HG03108 (cell line): ENCODE measurements around the gene AGPAT3.

ENCODE experiments used
- ATAC-seq: cut with Tn5 transposase; IDR thresholded peaks from one replicate; pipeline ENCODE4 v1.9.1; 2021; ENCODE audit warnings: moderate library complexity; ENCODE audit not compliant: unreplicated experiment

AGPAT3 gene

DNA sequence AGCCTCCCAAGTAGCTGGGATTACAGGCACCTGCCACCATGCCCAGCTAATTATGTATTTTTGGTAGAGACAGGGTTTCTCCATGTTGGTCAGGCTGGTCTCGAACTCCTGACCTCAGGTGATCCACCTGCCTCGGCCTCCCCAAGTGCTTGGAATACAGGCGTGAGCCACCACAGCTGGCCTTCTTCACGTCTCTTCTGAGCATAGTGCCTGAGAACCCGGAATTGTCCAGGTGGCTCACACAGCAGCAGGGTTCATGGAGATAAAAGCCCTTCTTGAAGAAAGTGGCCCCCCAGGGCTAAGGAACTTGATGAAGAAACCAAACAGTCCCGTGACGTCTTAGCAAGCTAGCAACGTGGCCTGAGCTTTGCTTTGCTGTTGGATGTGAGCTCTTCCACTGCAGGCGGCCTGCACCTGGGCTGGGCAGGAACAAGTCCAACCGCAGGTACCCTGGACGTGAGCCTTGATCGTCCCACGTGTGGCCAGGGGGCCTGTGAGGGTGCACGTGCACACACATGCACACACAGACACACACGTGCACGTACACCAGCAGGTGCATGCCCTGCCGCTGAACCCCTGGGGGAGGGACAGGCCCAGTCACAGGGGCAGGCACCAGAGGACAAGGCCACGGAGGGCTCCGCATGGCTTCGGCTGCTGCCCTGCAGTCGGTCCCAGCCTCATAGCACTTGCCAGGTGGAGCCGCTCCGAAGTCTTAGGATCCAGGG lies 123.6 kb downstream of the AGPAT3 start:
- ATAC-seq = no peak

DNA sequence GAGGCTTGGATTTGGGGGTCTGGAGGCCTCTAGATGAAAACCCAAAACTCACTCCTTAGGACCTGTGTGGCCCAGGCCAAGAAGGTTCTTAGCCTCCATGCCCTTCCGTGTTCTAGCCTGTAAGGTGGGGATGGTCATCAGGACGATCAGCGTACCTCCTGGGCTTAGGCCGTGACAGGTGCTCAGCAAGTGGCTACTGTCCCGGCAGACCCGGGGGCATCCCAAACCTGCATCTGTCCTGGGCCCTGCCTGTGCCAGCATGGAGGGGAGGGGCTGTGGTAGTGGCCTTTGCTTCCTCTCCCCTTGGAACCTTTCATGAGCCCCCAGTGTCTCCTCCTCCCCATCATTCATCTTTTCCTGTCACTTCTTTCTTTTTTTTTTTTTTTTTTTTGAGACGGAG lies 124.4 kb downstream of the AGPAT3 start:
- no peak for ATAC-seq

DNA sequence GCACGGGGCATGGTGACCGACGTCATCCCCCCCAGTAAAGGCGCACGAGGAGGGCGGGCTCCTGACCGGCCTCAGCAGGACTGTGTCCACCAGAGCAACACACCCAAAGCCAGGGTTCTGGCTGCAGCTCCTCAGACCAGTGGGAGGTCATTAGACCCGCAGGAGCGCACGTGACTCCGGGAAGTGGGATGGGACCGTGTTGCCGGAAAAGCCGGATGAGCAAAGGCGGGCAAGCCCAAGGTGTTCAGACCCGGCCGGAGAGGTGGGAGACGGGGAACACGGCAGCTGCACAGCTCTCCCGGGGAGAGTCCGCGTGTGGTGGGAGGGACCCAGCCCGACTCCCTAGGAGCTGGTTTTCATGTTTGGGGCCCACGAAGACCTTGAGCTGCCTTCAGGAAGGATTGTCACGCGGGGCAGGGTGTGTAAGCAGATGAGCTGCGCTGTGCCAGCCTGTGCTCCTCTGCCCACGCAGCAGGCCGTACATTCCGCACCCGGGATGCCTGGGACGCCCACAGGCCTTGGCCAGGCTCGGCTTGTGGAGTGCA lies 126.5 kb downstream of the AGPAT3 start:
- no peak for ATAC-seq

DNA sequence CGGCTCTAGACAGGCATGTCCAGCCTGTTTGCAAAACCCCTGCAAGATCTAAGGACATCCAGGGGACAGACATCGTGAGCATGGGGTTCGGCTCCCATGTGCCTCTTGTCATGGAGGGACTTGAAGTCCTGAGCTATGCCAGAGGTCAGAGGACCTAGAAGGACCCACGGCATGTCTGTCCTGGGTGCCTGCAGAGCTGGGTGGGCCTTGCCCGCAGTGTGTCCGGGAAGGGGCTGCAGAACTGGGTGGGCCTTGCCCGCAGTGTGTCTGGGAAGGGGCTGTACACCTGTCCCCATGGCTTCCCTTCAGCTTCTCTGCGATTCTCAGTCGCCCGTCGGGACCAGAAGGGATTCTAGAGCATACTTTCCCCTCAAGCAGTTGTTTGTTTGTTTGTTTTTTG lies 127.1 kb downstream of the AGPAT3 start:
- no peak for ATAC-seq

DNA sequence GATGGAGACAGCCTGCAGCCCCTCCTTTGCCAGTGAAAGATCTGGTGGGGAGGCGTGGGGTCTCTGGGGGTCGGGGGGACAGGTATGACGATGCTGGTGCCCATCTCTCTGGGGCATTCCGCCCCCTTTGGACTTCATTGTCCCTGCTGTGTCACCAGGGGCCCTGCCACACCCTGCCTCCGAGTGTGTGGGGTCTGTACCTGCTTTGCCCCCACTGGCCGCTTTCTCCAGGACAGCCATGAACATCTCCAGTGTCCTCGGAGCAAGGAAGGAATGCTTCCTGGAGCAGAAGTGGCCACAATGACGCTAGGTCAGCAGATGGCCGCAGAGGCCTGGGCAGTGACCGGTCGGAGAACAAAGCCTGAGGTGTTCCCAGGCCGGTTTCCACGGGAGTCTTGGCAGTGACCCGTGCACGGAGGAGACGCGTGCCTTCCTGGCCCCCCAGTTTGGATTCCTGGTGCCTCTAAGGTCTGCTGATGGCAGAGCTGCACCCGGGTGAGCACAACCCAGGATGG lies 128.5 kb downstream of the AGPAT3 start:
- no peak for ATAC-seq

DNA sequence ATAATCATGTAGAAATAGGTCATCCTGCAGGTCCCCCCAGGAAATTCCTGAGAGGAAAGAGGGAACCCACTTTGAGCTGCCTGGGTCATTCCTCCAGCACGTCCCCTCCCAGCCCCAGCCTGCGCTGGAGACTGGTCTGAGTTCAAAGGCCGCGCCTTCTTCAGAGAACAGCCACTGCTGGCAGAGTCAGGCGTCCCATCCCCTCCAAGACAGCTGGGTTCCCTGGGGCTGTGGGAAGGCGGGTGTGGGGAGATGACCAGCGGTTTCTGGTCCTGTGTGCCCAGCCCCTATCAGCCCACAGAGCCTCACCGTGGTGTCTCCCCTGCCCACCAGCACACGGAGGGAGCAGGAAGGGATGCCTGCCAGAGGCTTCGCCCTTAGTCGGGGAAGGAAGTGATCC lies 129.1 kb downstream of the AGPAT3 start:
- ATAC-seq = no peak

DNA sequence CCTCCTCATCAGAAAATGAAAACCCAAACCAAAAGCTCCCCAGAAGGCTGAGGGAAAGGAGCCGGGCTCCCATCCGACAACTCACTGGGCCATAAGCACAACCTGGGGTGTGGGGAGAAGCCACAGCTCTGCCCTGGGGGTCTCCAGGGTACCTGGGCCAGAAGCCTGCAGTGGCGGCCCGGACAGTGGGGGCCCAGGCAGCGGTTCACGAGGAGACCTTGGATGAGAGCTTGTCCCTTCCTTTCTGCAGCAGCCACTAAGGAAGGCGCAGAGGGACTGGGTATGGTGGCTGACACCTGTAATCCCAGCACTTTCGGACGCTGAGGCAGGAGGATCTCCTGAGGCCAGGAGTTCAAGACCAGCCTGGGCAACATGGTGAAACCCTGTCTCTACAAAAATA lies 129.6 kb downstream of the AGPAT3 start:
- no peak for ATAC-seq

DNA sequence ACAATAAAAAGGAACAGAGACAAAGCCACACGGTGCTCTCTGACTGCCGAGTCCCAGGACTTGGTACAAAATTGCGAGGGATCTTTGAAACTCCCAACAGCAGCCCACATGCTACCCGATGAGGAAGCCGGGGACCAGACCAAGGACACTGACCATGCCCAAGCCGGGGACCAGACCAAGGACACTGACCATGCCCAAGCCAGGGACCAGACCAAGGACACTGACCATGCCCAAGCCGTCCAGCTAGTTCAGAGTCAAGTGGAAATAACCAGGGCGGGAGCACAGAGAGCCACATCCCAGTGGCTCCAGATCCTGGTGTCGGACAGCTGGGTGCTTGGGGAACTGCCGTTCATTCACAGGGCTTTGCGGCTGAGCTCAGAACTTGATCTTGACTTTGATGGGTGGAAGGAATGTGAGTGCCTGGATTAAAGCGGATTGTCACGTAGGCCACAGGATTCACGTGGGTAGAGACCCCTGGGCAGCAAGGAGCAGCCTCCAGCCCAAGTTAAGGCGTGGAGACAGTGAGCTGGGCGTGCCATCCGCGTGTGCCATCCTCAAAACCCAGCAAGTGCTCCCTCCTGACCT lies 130.6 kb downstream of the AGPAT3 start:
- no peak for ATAC-seq

DNA sequence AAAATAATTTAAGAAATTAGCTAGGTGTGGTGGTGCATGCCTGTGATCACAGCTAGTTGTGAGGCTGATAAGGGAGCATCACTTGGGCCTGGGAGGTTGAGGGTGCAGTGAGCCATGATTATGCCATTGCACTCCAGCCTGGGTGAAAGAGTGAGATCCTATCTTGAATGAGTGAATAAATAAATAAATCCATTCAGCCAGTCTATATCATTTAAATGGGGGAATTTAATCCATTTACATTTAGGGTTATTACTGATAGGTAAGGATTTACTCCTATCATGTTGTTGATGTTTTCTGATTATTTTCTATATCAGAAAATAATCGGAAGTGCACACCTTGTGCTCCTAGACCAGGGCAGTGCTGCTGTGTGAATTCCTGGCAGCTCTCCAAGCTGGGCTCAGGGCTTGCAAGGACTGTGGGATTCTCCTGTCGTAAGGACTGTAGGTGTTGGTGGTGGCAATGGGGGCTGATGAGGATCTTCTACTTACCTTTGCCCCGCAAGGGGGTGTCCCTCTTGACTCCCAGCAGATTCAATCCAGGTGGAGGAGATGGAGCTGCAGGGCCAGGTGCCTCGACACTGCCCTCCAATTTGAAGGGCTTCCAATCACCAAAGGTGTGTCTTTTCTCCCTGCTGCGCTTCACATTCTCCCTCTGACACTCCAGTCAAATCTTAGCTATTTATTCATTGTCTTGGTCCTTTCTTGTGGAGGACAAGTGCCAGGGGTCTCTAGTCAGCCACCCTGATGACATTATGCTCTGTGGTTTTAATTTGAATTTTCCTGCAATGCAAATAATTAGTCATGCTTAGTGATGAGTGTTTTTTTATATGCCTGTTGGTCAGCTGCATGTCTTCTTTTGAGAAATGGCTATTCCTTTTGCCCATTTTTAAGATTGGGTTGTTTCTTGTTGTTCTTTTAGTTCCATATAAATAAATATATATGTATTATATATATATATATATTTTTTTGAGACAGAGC lies 133.0 kb downstream of the AGPAT3 start:
- ATAC-seq = no peak

DNA sequence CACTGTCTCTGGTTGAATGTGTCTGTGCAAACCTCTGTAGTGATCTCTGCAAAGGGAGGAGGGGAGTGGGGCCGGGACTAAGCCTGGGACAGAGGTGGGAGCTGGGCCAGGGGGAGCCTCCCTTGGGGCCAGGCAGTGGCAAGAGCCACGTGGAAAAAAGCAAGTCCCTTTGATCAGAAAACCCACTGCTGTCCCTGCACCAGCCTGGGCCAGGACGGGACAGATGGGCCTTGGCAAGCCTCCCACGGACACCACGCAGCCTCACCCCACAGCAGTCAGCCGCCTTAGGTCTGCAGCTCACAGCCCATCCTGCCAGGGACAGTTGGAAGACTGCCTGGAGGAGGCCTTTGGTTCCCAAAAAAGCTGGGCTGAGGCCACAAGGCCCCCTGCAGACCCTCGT lies 135.3 kb downstream of the AGPAT3 start:
- ATAC-seq = no peak

DNA sequence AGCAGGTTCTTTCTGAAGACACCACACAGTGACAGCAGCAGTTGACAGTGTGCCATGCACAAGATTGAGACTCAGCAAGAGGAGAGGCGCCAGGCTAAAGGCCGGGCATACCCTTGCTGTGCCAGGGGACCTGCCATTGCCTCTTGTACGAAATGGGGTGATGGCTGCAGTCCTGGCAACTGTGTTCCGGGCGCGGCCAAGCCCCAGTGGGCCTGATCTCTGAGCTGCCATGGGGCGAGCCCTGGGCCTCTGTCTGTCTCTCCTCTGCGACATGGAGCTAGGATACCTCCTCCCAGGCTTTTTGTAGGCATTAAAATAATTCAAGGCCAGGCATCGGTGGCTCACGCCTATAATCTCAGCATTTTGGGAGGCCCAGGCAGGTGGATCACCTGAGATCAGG lies 137.5 kb downstream of the AGPAT3 start:
- no peak for ATAC-seq

DNA sequence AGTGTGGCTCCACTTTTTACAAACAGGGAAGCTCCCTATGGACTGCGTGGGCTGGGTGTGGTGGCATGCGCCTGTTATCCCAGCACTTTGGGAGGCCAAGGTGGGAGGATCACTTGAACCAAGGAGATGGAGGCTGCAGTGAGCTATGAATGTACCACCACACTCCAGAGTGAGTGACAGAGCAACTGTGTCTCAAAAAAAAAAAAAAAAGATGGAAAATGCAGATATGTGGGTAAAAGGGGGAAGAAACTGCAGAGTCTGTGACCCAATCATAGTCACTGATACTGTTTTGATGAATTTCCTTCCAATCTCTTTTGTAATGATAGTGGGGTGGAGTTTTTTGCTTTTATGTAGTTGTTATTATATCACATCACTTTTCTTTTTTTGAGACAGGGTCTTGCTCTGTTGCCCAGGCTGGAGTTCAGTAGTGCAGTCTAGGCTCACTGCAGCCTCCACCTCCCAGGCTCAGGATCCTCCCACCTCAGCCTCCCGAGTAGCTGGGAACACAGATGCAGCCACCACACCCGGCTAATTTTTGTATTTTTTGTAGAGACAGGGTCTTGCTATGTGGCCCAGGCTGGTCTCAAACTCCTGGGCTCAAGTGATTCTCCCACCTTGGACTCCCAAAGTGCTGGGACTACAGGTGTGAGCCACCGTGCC lies 138.4 kb downstream of the AGPAT3 start:
- no peak for ATAC-seq

DNA sequence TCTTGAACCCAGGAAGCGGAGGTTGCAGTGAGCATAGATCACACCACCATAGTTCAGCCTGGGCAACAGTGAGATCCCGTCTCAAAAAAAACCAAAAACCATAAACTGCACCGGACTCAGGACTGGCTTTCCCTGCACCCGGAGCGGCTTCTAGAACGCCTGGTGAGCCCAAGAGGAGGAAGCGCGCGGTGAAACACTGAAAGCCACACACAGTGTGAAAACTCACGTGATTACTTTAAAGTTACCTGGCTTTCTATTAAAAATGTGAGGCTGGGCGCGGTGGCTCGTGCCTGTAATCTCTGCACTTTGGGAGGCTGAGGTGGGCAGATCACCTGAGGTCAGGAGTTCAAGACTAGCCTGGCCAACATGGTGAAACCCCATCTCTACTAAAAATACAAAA lies 140.0 kb downstream of the AGPAT3 start:
- ATAC-seq = no peak

DNA sequence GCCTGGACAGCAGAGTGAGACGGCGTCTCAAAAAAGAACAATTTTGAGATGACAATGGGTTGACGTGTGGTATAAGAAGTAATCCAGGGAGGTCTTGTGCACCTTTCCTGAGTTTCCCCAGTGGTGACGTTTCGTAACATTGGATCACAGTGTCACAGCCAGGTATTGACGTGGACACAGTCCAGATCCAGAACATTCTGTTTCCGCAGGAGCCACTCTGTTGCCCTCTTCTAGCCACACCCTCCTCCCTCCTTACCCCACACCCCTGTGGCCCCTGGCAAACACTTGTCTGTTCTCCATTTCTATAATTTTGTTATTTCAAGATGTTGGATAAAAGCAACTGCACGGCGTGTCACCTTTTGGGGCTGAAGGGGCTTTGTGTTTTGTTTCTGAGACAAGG lies 140.6 kb downstream of the AGPAT3 start:
- ATAC-seq = no peak

DNA sequence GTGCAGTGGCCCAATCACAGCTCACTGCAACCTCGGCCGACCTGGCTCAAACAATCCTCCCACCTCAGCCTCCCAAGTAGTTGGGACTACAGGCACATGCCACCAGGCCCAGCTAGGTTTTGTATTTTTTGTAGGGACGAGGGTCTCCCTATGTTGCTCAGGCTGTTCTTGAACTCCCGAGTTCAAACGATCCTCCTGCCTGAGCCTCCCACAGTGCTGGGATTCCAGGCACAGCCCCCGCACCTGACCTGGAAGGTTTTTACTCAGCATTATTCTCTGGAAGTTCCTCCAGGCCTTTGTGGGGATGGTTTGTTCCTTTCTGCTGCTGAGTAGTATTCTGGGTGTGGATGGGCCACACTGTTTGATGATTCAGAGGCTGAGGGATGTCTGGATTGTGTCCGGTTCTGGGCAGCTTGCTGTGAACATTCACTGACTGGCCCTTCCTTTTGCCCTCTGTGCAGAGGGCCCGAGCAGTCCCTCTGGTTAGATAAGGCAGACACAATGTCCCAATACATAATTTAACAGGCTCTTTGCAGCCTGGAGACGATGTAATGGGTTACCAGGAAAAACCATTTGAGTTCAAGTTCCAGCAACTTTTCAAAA lies 141.1 kb downstream of the AGPAT3 start:
- no peak for ATAC-seq

DNA sequence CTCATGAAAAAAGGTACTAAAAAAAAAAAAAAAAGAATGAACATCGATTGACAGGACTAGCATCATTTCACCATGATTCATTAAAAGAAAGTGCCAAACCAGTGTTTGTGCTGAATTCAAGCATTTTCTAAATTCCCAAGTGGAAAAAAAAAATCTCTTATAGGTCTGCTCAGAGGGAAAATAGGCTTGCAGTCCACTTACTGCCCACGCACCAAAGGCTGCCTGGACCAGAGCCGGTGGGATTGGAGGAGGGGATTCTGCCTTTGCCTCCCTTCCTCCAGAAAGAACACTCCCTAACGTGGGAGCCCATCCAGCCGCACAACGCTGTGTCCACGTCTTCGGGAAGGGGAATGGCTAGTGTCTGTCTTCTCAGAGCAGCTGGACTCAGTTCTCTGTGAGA lies 141.6 kb downstream of the AGPAT3 start:
- ATAC-seq = no peak

DNA sequence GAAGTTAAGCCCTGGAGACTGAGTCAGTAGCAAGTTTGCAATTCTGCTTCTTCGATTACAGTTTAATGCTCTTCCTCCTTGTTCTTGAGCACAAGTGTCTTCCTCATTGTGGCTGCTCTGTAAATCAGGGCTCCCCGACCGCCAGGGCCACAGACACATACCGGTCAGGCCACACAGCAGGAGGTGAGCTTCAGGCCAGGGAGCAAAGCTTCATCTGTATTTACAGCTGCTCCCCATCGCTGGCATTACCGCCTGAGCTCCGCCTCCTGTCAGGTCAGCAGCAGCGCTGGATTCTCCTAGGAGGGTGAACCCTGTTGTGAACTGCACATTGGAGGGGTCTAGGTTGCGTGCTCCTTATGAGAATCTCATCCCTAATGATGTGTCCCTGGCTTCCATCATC lies 145.4 kb downstream of the AGPAT3 start:
- no peak for ATAC-seq

DNA sequence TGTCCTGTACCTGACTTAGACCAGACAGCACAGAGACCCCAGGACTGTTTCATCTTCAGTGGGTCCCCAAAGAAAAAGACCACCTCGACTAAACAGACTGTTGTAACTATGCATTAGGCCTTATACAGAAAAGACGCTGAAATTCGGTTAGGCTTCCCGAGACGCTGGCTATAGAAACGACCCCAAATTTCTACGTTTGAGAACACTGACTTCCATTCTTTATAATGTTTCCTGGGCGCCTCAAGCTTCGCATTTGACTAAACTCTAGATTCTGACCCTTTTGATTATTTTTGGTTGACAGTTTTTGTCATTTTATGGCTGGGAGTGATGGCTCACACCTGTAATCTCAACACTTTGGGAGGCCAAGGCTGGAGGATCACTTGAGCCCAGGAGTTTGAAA lies 146.1 kb downstream of the AGPAT3 start:
- no peak for ATAC-seq

DNA sequence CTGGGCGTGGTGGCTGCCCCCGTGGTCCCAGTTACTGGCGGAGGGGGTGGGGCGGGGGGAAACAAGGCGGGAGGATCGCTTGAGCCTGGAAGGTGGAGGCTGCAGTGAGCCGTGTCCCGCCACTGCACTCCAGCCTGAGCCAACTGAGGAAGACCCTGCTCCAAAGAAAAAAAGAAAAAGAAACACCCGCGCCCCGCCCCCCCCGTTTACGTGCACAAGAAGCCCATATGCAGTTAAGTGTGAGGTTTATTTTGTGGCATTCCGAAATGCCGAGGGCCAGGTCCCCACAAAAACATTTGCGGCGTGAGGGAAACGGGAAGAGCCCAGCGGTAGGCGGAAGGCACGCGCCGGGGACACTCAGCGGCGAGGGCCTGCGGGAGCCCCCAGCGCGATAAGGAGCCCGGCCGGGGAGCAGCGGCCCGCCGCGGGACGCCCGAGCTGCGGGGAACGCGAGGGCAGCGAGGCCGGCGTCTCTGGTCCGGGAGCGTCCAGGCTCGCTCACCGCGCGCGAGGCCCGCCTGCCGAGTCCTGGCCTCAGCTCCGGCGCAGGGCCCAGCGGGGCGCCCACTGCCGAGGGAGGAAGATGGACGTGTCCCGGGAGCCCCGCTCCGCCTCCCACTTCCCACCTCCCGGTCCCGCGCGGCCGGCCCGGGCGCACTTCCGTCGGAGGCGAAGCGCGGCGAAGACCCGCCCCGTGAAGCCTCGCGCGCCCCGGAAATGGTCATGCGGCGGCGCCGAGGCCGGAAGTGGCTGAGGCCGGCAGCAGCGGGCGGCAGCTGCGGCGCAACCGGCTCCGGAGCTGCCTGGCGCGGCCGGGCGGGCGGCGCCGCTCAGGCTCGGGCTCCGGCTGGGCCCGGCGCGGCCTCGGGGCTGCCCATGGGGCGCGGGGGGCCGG lies 146.8 kb downstream of the AGPAT3 start, which contains the start of gene TRAPPC10:
Gene TRAPPC10, plus strand, starts transcription at position 731 of the 895 bp plus-strand sequence. CDS start 185 bp downstream, outside the sequence.
- ATAC-seq = peak; percentile 62
